ENCODE measurements around the gene GULP1. TPM values are rescaled to one million over a fixed set of nuclear protein-coding genes. Genes with fewer than 3 reads are reported as not detected.
A peak's percentile ranks its signal among the peaks of the same experiment; 100 is the strongest.

GULP1 gene
- total RNA-seq, 1 donor = 42.7 TPM

DNA sequence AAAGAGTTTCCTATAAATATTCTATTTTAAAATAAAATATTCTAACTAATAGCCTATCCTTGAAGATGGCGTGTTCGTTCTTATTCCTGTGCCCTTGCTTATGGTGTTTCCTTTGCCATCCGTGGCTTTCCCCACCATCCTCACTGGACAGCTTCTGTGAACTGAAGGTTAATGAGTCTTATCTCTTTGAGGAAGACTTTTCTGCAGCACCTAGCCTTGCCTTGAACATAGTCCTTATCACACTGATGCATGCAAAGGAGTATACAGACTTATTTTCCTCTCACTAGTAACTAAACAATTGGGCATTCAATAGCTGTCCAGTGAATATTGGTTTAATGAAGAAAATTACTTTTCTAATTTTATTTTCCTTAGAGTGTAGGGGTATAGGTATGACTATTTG, 88.1 kb downstream of the GULP1 start:
- TF ChIP-seq, protein P1, sequence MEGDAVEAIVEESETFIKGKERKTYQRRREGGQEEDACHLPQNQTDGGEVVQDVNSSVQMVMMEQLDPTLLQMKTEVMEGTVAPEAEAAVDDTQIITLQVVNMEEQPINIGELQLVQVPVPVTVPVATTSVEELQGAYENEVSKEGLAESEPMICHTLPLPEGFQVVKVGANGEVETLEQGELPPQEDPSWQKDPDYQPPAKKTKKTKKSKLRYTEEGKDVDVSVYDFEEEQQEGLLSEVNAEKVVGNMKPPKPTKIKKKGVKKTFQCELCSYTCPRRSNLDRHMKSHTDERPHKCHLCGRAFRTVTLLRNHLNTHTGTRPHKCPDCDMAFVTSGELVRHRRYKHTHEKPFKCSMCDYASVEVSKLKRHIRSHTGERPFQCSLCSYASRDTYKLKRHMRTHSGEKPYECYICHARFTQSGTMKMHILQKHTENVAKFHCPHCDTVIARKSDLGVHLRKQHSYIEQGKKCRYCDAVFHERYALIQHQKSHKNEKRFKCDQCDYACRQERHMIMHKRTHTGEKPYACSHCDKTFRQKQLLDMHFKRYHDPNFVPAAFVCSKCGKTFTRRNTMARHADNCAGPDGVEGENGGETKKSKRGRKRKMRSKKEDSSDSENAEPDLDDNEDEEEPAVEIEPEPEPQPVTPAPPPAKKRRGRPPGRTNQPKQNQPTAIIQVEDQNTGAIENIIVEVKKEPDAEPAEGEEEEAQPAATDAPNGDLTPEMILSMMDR (IDR thresholded peaks at IDR 0.05; ENCODE audit: insufficient read depth, low read length) = no peak
- DNase-seq (ENCODE audit: low read depth) = no peak
- H3K4me3 ChIP-seq (ENCODE audit: low read depth, low read length) = no peak overlapping the region

DNA sequence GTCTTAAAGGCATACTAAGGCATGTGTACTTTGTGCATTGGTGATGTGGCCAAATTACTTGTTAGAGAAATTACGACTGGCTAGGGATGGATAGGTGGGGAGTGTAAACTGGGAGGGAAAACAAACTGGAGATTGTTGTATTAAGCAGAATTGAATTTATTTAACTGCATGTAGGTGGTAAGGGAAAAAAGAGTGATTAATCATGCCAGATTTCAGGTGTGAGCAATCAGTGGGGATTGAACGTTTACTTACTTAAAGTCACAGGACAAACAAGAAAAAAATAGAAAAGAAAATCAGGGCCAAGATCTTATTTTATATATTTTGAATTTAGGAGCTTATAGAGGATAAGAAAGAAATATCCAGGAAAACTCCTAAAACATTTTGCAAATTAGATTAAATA, 88.6 kb downstream of the GULP1 start:
- TF ChIP-seq, protein P1 (IDR thresholded peaks at IDR 0.05; ENCODE audit: insufficient read depth, low read length) = no peak
- DNase-seq (ENCODE audit: low read depth) = no peak
- no peak overlapping the region for H3K4me3 ChIP-seq (ENCODE audit: low read depth, low read length)

DNA sequence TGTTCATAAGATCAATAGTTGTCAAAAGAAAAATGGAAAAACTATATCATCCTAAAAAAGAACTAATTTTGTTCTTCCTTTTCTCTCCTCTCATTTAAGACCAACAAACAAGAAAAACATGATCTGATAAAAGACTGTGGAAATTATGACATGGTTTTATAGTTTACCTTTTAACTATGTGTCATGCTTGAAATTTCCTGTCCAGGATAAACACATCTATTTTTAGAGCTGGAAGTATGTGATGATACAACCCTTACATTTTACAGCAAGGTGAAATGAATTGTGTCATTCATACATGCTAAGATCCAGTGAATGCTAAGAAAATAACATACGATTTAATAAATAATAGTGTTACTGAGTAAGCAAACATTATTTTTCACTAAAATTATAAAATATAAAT, 89.9 kb downstream of the GULP1 start:
- DNase-seq (ENCODE audit: low read depth) = peak; percentile 47
- no peak overlapping the region for H3K4me3 ChIP-seq (ENCODE audit: low read depth, low read length)
- TF ChIP-seq, protein P1 (IDR thresholded peaks at IDR 0.05; ENCODE audit: insufficient read depth, low read length) = no peak

DNA sequence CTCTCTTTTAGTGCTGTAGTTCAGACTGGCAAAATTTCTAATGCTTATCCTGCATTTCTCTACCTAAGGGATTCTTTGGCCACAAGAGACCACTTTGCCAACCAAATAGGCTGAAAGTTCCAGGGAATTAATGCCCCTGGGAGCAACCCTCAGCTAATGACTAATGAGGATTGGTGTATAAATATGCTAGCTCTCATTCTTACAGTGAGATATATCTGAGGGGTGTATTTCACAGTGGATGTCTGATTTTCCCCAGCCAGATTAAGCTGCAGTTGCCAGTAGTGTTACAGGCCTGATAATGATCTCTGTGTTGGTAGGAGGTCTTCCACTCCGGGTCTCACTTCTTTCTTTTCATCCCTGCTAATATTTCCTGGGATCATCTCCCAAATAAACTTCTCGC, 90.4 kb downstream of the GULP1 start:
- DNase-seq (ENCODE audit: low read depth) = peak; percentile 47
- H3K4me3 ChIP-seq (ENCODE audit: low read depth, low read length) = no peak overlapping the region
- TF ChIP-seq, protein P1 (IDR thresholded peaks at IDR 0.05; ENCODE audit: insufficient read depth, low read length) = no peak

DNA sequence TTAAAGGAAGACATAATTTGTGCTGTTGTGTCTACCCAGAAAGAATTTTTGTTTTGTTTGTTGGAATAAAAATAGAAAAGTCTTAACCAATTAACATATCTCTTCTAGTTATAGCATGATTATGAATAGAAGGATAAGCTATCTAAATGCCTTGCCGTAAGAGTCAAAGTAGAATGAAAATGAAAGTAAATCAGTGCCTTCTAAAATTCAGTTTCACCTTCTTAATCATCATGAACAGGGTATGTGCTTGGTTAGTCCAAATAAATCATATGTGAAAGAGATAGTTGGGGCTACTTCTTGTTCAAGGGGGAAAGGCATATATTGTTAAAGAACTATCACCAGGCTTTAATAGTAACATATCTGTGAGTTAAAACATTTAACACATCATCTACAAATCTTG, 91.5 kb downstream of the GULP1 start:
- DNase-seq (ENCODE audit: low read depth) = peak; percentile 25
- H3K4me3 ChIP-seq (ENCODE audit: low read depth, low read length) = no peak overlapping the region
- TF ChIP-seq, protein P1 (IDR thresholded peaks at IDR 0.05; ENCODE audit: insufficient read depth, low read length) = no peak

DNA sequence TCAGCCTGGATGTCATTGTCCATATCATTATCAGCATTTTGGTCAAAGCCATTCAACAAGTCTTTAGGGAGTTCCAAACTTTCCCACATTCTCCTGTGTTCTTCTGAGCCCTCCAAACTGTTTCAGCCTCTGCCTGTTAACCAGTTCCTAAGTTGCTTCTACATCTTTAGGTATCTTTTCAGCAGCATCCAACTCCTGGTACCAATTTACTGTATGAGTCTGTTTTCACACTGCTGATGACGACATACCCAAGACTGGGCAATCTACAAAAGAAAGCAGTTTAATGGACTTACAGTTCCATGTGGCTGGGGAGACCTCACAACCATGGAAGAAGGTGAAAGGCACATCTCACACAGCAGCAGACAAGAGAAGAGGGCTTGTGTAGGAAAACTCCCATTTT, 94.2 kb downstream of the GULP1 start:
- no peak for DNase-seq (ENCODE audit: low read depth)
- H3K4me3 ChIP-seq (ENCODE audit: low read depth, low read length) = no peak overlapping the region
- TF ChIP-seq, protein P1 (IDR thresholded peaks at IDR 0.05; ENCODE audit: insufficient read depth, low read length) = no peak

DNA sequence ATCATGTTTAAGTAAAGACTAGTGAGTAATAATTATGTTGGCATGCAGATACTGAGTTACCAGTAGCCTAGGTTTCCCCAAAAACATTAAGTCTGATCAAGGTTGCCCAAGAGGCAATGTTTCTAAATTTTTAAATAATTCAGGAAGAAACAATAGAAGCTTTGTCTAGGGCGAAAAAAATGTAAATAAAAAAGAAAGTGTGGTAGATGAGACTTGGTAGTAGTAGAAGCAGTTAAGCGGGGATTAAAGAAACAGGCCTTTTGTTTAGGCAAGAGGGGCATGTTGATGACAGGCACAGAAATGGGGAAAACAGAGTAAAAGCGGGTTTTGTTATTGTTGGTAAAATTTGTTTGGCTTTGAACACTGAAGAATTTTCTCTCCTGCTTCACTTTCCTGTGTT, 97.2 kb downstream of the GULP1 start:
- H3K4me3 ChIP-seq (ENCODE audit: low read depth, low read length) = no peak overlapping the region
- DNase-seq (ENCODE audit: low read depth) = no peak
- TF ChIP-seq, protein P1 (IDR thresholded peaks at IDR 0.05; ENCODE audit: insufficient read depth, low read length) = no peak
